Transverse colon (tissue), 3 donors: ENCODE data around the gene PATE1.

Source experiments
- EP300 ChIP-seq: sonication (generic); formaldehyde crosslinking; IDR thresholded peaks from one replicate; pipeline ENCODE4 v1.6.1; 2017; ENCODE audit warnings: antibody characterized with exemption, low read depth
- POLR2A ChIP-seq: fragments of 450-650 bp; IDR thresholded peaks from one replicate; pipeline ENCODE4 v1.6.1; 2016; ENCODE audit warnings: antibody characterized with exemption, mild to moderate bottlenecking, moderate library complexity
- TF ChIP-seq, protein P1 (sequence below), 5 experiments: fragments of 200-600 bp in 3 of 5; fragments of 450-650 bp in 2 of 5; sonication (generic) in 3 of 5; IDR thresholded peaks; 1 replicate in 2 of 5; 2 replicates in 3 of 5; pipeline ENCODE4 v1.5.1; 2016 to 2017; ENCODE audit warnings: antibody characterized with exemption in 5 of 5, inconsistent platforms in 3 of 5, mild to moderate bottlenecking in 2 of 5, moderate library complexity in 1 of 5

DNA sequence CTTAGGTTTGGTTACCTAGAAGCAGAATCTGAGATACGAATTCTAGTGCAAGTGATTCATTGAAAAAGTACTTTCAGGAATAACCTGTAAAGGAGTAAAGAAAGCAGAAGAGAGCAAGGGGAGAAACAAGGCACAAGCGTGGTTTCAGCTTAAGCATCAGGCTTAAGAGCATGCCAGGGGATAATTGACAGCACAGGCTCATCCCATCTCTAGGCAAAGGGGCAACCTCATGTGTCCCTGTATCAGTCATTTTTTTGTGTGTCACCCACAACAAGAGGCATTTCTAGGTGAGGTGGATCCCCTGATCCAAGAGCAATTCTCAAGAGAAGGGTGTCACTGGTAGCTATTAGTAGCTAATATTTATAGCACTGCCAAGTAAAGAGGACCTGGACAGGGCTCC lies 24.5 kb downstream of the PATE1 start:
- TF ChIP-seq, protein P1, sequence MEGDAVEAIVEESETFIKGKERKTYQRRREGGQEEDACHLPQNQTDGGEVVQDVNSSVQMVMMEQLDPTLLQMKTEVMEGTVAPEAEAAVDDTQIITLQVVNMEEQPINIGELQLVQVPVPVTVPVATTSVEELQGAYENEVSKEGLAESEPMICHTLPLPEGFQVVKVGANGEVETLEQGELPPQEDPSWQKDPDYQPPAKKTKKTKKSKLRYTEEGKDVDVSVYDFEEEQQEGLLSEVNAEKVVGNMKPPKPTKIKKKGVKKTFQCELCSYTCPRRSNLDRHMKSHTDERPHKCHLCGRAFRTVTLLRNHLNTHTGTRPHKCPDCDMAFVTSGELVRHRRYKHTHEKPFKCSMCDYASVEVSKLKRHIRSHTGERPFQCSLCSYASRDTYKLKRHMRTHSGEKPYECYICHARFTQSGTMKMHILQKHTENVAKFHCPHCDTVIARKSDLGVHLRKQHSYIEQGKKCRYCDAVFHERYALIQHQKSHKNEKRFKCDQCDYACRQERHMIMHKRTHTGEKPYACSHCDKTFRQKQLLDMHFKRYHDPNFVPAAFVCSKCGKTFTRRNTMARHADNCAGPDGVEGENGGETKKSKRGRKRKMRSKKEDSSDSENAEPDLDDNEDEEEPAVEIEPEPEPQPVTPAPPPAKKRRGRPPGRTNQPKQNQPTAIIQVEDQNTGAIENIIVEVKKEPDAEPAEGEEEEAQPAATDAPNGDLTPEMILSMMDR (IDR thresholded peaks at IDR 0.05): no peak
- TF ChIP-seq POLR2A: no peak
- no peak for TF ChIP-seq EP300
